ENCODE data around the gene UBE2G1.

- TF ChIP-seq, protein P1, sequence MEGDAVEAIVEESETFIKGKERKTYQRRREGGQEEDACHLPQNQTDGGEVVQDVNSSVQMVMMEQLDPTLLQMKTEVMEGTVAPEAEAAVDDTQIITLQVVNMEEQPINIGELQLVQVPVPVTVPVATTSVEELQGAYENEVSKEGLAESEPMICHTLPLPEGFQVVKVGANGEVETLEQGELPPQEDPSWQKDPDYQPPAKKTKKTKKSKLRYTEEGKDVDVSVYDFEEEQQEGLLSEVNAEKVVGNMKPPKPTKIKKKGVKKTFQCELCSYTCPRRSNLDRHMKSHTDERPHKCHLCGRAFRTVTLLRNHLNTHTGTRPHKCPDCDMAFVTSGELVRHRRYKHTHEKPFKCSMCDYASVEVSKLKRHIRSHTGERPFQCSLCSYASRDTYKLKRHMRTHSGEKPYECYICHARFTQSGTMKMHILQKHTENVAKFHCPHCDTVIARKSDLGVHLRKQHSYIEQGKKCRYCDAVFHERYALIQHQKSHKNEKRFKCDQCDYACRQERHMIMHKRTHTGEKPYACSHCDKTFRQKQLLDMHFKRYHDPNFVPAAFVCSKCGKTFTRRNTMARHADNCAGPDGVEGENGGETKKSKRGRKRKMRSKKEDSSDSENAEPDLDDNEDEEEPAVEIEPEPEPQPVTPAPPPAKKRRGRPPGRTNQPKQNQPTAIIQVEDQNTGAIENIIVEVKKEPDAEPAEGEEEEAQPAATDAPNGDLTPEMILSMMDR (IDR thresholded peaks at IDR 0.05), result no peak
- TF ChIP-seq POLR2A (IDR thresholded peaks at IDR 0.05), result no peak
Observed at GRCh38 chr17:4261452-4261851, 105.0 kb downstream of the UBE2G1 start.

Measured in esophagus squamous epithelium (tissue), 4 donors.